ENCODE data around the gene ADIPOQ. TPM values are rescaled to one million over a fixed set of nuclear protein-coding genes. Genes with fewer than 3 reads are reported as not detected.

The ADIPOQ gene
- total and polyA plus RNA-seq, 2 of the 4 experiments (the other 2 are of a cell fraction): not detected

DNA sequence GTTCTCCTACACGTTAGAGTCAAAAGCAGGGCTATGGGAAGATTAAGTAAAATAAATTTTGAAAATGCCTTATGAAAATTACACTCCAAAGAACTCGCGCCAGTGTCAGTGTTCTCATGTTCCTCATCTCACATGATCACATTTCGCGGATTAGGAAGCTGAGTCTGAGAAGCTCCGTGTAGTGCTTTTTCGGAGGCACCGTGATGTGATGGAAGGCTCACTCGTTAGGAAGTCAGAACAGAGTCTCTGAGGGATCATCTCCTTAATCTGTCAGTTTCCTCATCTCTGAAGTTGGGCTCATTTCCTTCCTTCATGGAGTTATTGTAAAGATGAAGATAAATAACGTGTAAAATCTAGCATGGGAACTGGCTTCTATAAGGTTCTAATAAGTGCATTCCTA, 3.2 kb downstream of the ADIPOQ start:
- Histone ChIP-seq H3K14ac (replicated peaks; ENCODE audit: low read depth, low read length) (no peak overlapping the region), H3K36me3 (ENCODE audit: control insufficient read depth, insufficient read depth, low read length) (no peaks in the 10 kb centered on the region), H2AK9ac (replicated peaks; ENCODE audit: low read depth, low read length, poor library complexity) (no peak overlapping the region), H4K8ac (ENCODE audit: low read depth in 2 of 2, low read length in 2 of 2) (no peak overlapping the region), H3K23ac (ENCODE audit: low read depth, low read length) (no peak overlapping the region), H2BK5ac (ENCODE audit: low read depth, low read length, poor library complexity, severe bottlenecking) (no peak overlapping the region), H4K5ac (ENCODE audit: low read depth, low read length) (no peak overlapping the region), H4K20me1 (ENCODE audit: insufficient read depth, low read length) (no peaks in the 10 kb centered on the region), H2BK120ac (ENCODE audit: low read depth, low read length) (no peak overlapping the region), H3K9me1 (ENCODE audit: insufficient read depth, low read length) (no peaks in the 10 kb centered on the region), H2BK15ac (ENCODE audit: low read depth, low read length) (no peak overlapping the region), H2BK20ac (ENCODE audit: low read depth, low read length) (no peak overlapping the region), H2AK5ac (ENCODE audit: low read depth, low read length) (no peak overlapping the region), H3K18ac (ENCODE audit: low read depth, low read length) (no peak overlapping the region), H3K9me3 (ENCODE audit: control insufficient read depth, insufficient read depth, low read length) (no peaks in the 10 kb centered on the region), H4K91ac (ENCODE audit: insufficient read depth, low read depth, low read length) (no peak overlapping the region), H2AFZ (replicated peaks; ENCODE audit: low read length, poor library complexity) (no peak overlapping the region), H3K4me2 (ENCODE audit: low read depth, low read length) (no peak overlapping the region), H3K4ac (ENCODE audit: low read depth, low read length) (no peak overlapping the region), H3K56ac (ENCODE audit: extremely low read depth, insufficient read depth, low read length) (no peak overlapping the region), H3K79me1 (ENCODE audit: low read depth in 1 of 2, low read length in 2 of 2) (no peaks in the 10 kb centered on the region), H3K4me1 (ENCODE audit: control insufficient read depth, insufficient read depth, low read length) (no peaks in the 10 kb centered on the region), H3K9ac (ENCODE audit: low read depth, low read length) (no peak overlapping the region), H3K27me3 (ENCODE audit: control insufficient read depth, insufficient read depth, low read length) (peaks cover 33% of the 10 kb centered on the region), H3K27ac (ENCODE audit: insufficient read depth, low read length) (no peak overlapping the region), H3K4me3 (ENCODE audit: insufficient read depth, low read depth, low read length) (no peak overlapping the region)
- in situ Hi-C loops (cut with MboI; ENCODE audit: low sequenced_read_pairs): loop anchor here (10.0 kb wide), 1 partner anchor 319 kb away; no protein-coding TSS in a partner anchor
- dilution Hi-C loops (cut with HindIII; ENCODE audit: low sequenced_read_pairs, unreplicated experiment): no loop called here
- POLR2A ChIA-PET (ENCODE audit: unreplicated experiment): no interaction called here
- no peak for ATAC-seq (ENCODE audit: low read depth)
- TF ChIP-seq, protein P1, sequence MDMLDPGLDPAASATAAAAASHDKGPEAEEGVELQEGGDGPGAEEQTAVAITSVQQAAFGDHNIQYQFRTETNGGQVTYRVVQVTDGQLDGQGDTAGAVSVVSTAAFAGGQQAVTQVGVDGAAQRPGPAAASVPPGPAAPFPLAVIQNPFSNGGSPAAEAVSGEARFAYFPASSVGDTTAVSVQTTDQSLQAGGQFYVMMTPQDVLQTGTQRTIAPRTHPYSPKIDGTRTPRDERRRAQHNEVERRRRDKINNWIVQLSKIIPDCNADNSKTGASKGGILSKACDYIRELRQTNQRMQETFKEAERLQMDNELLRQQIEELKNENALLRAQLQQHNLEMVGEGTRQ (IDR thresholded peaks at IDR 0.05; ENCODE audit: low read depth, low read length): no peak
- no peak for TF ChIP-seq SMC3 (IDR thresholded peaks at IDR 0.05; ENCODE audit: low read depth, low read length)
- no peak for TF ChIP-seq FOS (IDR thresholded peaks at IDR 0.05; ENCODE audit: low read depth, low read length)
- TF ChIP-seq, protein P2, sequence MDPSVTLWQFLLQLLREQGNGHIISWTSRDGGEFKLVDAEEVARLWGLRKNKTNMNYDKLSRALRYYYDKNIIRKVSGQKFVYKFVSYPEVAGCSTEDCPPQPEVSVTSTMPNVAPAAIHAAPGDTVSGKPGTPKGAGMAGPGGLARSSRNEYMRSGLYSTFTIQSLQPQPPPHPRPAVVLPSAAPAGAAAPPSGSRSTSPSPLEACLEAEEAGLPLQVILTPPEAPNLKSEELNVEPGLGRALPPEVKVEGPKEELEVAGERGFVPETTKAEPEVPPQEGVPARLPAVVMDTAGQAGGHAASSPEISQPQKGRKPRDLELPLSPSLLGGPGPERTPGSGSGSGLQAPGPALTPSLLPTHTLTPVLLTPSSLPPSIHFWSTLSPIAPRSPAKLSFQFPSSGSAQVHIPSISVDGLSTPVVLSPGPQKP (IDR thresholded peaks at IDR 0.05; ENCODE audit: borderline replicate concordance, low read depth, low read length): no peak
- TF ChIP-seq RFX5 (IDR thresholded peaks at IDR 0.05; ENCODE audit: low read depth, low read length): no peak
- TF ChIP-seq POLR2A (IDR thresholded peaks at IDR 0.05; ENCODE audit: low read depth, low read length): no peak
- TF ChIP-seq, protein P3, sequence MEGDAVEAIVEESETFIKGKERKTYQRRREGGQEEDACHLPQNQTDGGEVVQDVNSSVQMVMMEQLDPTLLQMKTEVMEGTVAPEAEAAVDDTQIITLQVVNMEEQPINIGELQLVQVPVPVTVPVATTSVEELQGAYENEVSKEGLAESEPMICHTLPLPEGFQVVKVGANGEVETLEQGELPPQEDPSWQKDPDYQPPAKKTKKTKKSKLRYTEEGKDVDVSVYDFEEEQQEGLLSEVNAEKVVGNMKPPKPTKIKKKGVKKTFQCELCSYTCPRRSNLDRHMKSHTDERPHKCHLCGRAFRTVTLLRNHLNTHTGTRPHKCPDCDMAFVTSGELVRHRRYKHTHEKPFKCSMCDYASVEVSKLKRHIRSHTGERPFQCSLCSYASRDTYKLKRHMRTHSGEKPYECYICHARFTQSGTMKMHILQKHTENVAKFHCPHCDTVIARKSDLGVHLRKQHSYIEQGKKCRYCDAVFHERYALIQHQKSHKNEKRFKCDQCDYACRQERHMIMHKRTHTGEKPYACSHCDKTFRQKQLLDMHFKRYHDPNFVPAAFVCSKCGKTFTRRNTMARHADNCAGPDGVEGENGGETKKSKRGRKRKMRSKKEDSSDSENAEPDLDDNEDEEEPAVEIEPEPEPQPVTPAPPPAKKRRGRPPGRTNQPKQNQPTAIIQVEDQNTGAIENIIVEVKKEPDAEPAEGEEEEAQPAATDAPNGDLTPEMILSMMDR (conservative IDR thresholded peaks at IDR 0.05; ENCODE audit: low read depth, low read length): no peak
- no peak for TF ChIP-seq MAFK (IDR thresholded peaks at IDR 0.05; ENCODE audit: low read depth, low read length)
- intact Hi-C loops (cut with micrococcal nuclease): loop anchor here (5.0 to 10.0 kb wide), 4 partner anchors 267 to 859 kb away; partner anchors contain the start of genes RTP2 and SST
- WGBS, 2 experiments (ENCODE audit: extremely low coverage in 2 of 2, insufficient read length in 1 of 2): 100% methylated on average over 2 of the region's 10 CpGs; no CpG with 5 or more reads in 1 of the 2 experiments
- no TSS peak for BruUV-seq (replicated peaks)
- no peak for DNase-seq
- CTCF ChIA-PET: interaction anchor here (1.6 kb wide), 1 partner anchor 24 kb away, joined by 3 read pairs; no protein-coding TSS in a partner anchor
